ENCODE measurements around the gene CASS4.
"Not testable (repeated sequence)": the region's sequence is repeated elsewhere in the genome, so short reads cannot be mapped to it uniquely, and the experiment has no call there.

CASS4 gene

DNA sequence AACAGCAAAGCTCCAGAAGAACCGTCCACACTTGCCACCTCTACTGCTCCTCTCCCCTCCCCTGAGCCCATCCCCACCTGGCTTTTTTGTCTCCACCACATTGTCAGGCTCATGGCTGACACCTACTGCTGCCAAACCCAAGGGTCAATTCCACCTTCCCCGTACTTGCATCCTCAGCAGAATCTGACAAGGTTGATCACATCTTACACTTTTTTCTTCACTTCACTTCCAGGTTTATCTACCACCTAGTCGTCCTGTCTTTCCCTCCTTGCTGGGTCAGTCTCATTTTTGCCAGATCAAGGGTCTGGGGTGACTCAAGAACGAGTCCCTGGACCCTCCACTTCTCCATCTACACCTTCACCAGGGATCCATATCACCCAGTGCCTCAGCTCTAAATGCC is 23.2 kb upstream of the CASS4 start:
- no peak for TF ChIP-seq POLR2AphosphoS5 (IDR thresholded peaks at IDR 0.05; ENCODE audit: borderline replicate concordance, low read depth, low read length)
- no peak for TF ChIP-seq FOXP2 (optimal IDR thresholded peaks at IDR 0.05; ENCODE audit: control extremely low read depth, extremely low read length, insufficient read depth)
- DNase-seq (ENCODE audit: low read depth, low spot score), result no peak
- H3K9me3 ChIP-seq (ENCODE audit: low read depth, low read length), result no peaks in the 10 kb centered on the region
- H3K36me3 ChIP-seq (ENCODE audit: insufficient read depth, low read length), result peaks cover 64% of the 10 kb centered on the region
- H3K27ac ChIP-seq, result no peak overlapping the region
- H3K9ac ChIP-seq (ENCODE audit: insufficient read length), result no peak overlapping the region
- H3K4me3 ChIP-seq, result no peak overlapping the region

DNA sequence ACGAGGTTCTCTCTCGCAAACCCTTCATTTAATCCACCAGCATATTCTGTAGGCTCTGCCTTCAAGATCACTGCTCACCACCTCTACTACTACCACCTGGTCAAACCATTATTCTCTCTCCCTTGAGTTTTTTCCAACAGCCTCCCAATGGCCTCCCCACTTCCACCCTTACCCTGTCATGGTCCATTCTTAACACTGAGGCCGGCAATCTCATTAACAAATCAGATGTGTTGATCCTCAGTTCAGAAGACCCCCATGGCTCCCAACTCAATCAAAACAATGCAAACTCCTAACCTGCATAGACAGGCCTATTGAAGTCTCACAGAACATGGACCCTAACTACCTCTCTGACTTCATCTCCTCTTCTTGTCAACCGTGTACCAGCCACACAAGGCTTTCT is 22.3 kb upstream of the CASS4 start:
- DNase-seq (ENCODE audit: low read depth, low spot score), result no peak
- no peak for TF ChIP-seq EZH2 (IDR thresholded peaks at IDR 0.05)
- TF ChIP-seq POLR2AphosphoS5 (IDR thresholded peaks at IDR 0.05; ENCODE audit: borderline replicate concordance, low read depth, low read length), result no peak
- TF ChIP-seq FOXP2 (optimal IDR thresholded peaks at IDR 0.05; ENCODE audit: control extremely low read depth, extremely low read length, insufficient read depth), result no peak
- Histone ChIP-seq H3K9me3 (ENCODE audit: low read depth, low read length) (no peaks in the 10 kb centered on the region), H3K9ac (ENCODE audit: insufficient read length) (no peak overlapping the region), H3K4me3 (no peak overlapping the region), H3K27ac (no peak overlapping the region), H3K36me3 (ENCODE audit: insufficient read depth, low read length) (peaks cover 59% of the 10 kb centered on the region)

DNA sequence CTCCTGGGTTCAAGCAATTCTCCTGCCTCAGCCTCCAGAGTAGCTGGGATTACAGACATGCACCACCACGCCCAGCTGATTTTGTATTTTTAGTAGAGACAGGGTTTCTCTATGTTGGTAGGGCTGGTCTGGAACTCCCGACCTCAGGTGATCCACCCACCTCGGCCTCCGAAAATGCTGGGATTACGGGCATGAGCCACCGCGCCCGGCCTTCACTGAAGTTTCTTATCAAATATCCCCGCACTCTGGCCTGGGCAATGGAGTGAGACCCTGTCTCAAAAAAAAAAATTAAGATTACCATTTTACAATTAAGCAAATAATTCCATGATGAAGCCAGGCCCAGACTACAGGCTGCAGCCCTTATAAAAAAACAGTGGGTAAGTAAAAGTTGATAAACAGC is 21.7 kb upstream of the CASS4 start:
- Histone ChIP-seq H3K36me3 (ENCODE audit: insufficient read depth, low read length) (peaks cover 59% of the 10 kb centered on the region), H3K4me3 (peak overlapping the region; percentile 95), H3K9ac (ENCODE audit: insufficient read length) (peak overlapping the region; percentile 97)
- not testable (repeated sequence) for H3K27ac ChIP-seq; H3K9me3 ChIP-seq (ENCODE audit: low read depth, low read length); DNase-seq (ENCODE audit: low read depth, low spot score)

DNA sequence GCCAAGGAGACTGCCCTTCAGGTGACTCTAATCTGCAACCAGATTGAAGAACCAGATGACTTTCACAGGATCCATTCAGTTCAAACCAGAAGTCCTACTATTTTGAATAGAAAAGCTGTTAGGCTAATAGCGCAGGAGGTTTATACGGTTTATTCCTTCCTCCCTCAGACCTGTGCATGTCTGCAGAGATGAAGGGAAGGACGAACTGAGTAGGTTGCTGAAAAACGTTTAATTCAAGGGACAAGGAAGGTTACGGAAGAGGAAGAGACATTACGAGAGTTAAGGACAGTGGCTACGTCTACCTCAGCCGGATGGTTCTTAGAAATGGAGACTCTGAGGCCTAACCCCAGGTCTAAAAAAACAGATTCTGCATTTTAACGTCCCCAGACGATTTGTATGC is 21.0 kb upstream of the CASS4 start:
- DNase-seq (ENCODE audit: low read depth, low spot score), result no peak
- H3K36me3 ChIP-seq (ENCODE audit: insufficient read depth, low read length), result peaks cover 60% of the 10 kb centered on the region

DNA sequence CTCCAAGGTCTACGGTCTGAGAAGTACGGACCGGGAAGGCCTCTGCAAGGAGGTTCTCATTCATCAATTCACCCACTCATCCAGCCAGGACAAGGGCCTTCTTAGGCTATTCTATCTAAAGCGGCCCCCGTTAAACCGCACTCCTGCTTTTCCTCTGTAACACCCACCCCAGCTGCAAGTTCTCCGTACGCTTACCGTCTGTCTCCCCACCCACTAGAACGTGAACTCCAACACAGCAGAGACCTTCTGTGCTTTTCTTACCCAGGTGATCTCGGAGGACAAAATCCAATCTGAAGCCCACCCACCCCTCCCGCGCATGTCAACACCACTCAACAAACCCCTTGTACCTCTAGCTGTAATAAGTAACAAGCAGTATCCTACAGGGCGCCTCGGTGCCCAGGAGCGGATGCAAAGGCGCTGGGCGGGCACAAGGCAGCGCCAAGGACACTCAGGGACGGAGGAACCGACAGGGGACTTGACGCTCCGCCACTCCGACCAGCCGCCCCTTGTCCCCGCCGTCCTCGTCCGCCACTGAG is 20.4 kb upstream of the CASS4 start:
- TF ChIP-seq POLR2AphosphoS5 (IDR thresholded peaks at IDR 0.05; ENCODE audit: borderline replicate concordance, low read depth, low read length), result no peak
- no peak for TF ChIP-seq FOXP2 (optimal IDR thresholded peaks at IDR 0.05; ENCODE audit: control extremely low read depth, extremely low read length, insufficient read depth)
- TF ChIP-seq EZH2 (IDR thresholded peaks at IDR 0.05), result no peak
- Histone ChIP-seq H3K9me3 (ENCODE audit: low read depth, low read length) (no peaks in the 10 kb centered on the region), H3K27ac (peak overlapping the region; percentile 96), H3K4me3 (peak overlapping the region; percentile 95), H3K9ac (ENCODE audit: insufficient read length) (peak overlapping the region; percentile 97), H3K36me3 (ENCODE audit: insufficient read depth, low read length) (peaks cover 60% of the 10 kb centered on the region)
- no peak for DNase-seq (ENCODE audit: low read depth, low spot score)

More for the DNA sequence above, 21.0 kb upstream of the CASS4 start:
- no peak; the same call in 1 of the 2 replicates for TF ChIP-seq POLR2AphosphoS5 (IDR thresholded peaks at IDR 0.05; ENCODE audit: borderline replicate concordance, low read depth, low read length)
- no peak for TF ChIP-seq EZH2 (IDR thresholded peaks at IDR 0.05)
- TF ChIP-seq FOXP2 (optimal IDR thresholded peaks at IDR 0.05; ENCODE audit: control extremely low read depth, extremely low read length, insufficient read depth), result no peak
- Histone ChIP-seq H3K9ac (ENCODE audit: insufficient read length) (peak overlapping the region; percentile 97), H3K27ac (no peak overlapping the region), H3K4me3 (peak overlapping the region; percentile 95), H3K9me3 (ENCODE audit: low read depth, low read length) (no peaks in the 10 kb centered on the region)

DNA sequence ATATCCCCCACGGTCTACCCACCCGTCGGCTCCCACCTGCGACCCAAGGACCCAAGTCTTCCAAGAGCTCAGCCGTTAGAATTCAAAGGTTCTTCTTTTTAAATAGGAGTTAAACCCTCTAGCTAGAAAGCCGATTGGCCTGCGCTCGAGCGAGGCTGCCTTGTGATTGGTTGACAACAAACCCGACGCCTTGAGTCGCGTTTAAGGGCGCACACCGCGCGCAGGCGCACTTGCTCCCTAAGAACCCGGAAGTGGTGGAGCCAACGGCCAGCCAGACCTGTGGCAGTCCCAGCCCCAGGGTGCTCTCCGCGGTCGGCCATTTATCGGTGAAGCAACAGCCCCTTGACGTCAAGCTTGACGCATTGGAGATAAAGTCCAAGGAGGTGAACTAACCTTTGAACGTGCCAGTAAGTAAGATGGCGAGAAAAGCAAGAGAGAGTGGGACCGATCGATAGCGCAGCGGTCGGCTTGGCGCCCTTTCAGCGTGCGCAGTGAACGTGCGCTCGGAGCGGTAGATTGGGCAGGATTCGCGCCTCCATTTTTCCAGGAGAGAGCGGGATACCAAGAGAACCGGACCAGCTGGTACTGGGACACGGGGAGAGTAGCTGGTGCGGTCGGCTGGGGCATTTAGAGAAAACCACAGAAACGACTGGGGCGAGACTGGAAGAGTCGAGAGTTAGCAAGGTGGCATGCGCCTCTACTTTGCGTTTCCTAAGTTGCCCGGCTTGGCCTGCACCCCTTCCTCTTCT is 19.8 kb upstream of the CASS4 start, which contains the start of the genes AURKA and CSTF1:
TSS of gene AURKA (minus strand) at position 84 of the 749 bp plus-strand sequence. CDS start 4,018 bp downstream, outside the sequence.
TSS of gene CSTF1 (plus strand) at position 514 of the 749 bp plus-strand sequence. CDS start 2,908 bp downstream, outside the sequence.
- TF ChIP-seq POLR2AphosphoS5 (IDR thresholded peaks at IDR 0.05; ENCODE audit: borderline replicate concordance, low read depth, low read length) (peak; percentile 65), FOXP2 (optimal IDR thresholded peaks at IDR 0.05; ENCODE audit: control extremely low read depth, extremely low read length, insufficient read depth) (no peak), EZH2 (IDR thresholded peaks at IDR 0.05) (no peak)
- H3K36me3 ChIP-seq (ENCODE audit: insufficient read depth, low read length), result peaks cover 61% of the 10 kb centered on the region
- peak within 1 kb of the TSS; percentile 96 for H3K27ac ChIP-seq
- H3K9me3 ChIP-seq (ENCODE audit: low read depth, low read length), result no peaks in the 10 kb centered on the region
- peak; percentile 96 for DNase-seq (ENCODE audit: low read depth, low spot score)
- peak within 1 kb of the TSS; percentile 97 for H3K9ac ChIP-seq (ENCODE audit: insufficient read length)
- H3K4me3 ChIP-seq, result peak within 1 kb of the TSS; percentile 95

DNA sequence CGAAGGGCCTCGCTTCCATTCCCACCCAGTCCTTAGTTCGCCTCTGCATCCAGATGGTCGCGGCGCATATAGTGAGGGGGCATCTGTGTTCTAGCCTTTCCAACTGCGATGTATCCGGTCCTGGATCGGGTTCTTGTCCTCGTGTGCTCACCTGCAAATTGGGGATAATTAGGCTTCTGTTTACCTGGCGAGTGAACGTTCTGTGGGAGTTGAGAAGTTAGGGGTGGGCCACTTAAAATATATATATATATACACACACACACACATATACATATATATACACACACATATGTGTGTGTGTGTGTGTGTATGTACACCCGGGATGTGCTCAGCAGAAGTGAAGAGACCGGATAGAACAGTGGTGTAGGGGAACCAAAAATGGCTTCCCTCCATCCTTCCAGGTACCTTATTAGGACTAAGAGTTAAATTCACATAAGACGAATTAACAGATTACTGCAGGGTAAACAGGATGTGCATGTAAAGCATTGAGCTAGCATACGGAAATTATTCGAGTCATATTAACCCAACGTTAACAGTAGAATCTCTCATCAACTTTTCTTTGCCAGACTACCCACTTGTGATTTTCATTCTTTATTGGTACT is 19.1 kb upstream of the CASS4 start:
- Histone ChIP-seq H3K36me3 (ENCODE audit: insufficient read depth, low read length) (peaks cover 61% of the 10 kb centered on the region), H3K27ac (peak overlapping the region; percentile 96), H3K9ac (ENCODE audit: insufficient read length) (peak overlapping the region; percentile 97), H3K4me3 (peak overlapping the region; percentile 95), H3K9me3 (ENCODE audit: low read depth, low read length) (no peaks in the 10 kb centered on the region)
- no peak for TF ChIP-seq POLR2AphosphoS5 (IDR thresholded peaks at IDR 0.05; ENCODE audit: borderline replicate concordance, low read depth, low read length)
- no peak for TF ChIP-seq EZH2 (IDR thresholded peaks at IDR 0.05)
- no peak for DNase-seq (ENCODE audit: low read depth, low spot score)

DNA sequence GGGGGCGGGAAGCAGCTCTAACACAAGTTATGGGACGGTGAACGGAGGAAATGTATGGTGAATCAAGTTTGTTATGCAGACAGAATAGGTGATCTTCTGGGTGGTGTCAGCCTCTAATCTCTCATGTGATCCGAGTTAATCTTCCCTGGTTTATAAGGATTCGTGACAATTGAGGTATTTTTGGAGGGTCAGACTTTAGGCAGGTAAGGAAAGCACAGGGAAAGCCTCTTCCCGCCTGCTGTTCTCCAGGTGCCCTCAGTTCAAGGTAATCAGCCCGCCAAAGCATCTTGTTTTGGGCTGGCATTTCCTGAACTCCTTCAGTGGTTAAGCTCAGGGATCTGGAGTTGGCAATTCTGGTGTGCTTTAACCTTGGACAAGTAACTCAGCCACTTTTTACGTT is 18.4 kb upstream of the CASS4 start:
- Histone ChIP-seq H3K4me3 (peak overlapping the region; percentile 95), H3K27ac (no peak overlapping the region), H3K36me3 (ENCODE audit: insufficient read depth, low read length) (peaks cover 61% of the 10 kb centered on the region), H3K9ac (ENCODE audit: insufficient read length) (peak overlapping the region; percentile 97), H3K9me3 (ENCODE audit: low read depth, low read length) (no peaks in the 10 kb centered on the region)
- TF ChIP-seq POLR2AphosphoS5 (IDR thresholded peaks at IDR 0.05; ENCODE audit: borderline replicate concordance, low read depth, low read length), result no peak
- no peak for TF ChIP-seq EZH2 (IDR thresholded peaks at IDR 0.05)
- no peak for TF ChIP-seq FOXP2 (optimal IDR thresholded peaks at IDR 0.05; ENCODE audit: control extremely low read depth, extremely low read length, insufficient read depth)
- DNase-seq (ENCODE audit: low read depth, low spot score), result no peak
